HL-60/S4 treated with retinoic acid at 250 ng/mL for 4 days and 3 days (cell line): ENCODE measurements around the gene ZNF92.
"Not testable (repeated sequence)": the region's sequence is repeated elsewhere in the genome, so short reads cannot be mapped to it uniquely, and the experiment has no call there.

Experiments
- in situ Hi-C: fragments of 300-500 bp; cut with MboI; formaldehyde crosslinking; loops from 2 replicates; pipeline ENCODE4 v1.7.0; 2022; ENCODE audit warnings: low sequenced_read_pairs

Gene ZNF92

DNA sequence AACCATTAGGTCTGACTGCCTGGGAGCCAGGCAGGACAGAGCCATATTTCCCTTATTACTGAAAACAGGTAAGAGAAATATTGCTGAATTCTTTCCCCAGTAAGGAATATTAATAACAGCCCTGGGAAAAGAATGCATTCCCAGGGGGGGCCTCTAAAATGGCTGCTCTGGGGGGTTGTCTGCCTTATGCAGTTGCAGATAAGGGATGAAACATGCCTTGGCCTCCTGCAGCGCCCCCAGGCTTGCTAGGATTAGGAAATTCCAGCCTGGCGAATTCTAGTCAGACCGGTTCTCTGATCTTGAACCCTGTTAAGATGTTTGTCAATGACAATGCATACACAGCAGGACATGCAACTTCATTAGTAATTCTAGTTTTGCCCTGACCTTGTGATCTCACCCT is 49.6 kb downstream of the ZNF92 start:
- in situ Hi-C loops: not testable (repeated sequence)

DNA sequence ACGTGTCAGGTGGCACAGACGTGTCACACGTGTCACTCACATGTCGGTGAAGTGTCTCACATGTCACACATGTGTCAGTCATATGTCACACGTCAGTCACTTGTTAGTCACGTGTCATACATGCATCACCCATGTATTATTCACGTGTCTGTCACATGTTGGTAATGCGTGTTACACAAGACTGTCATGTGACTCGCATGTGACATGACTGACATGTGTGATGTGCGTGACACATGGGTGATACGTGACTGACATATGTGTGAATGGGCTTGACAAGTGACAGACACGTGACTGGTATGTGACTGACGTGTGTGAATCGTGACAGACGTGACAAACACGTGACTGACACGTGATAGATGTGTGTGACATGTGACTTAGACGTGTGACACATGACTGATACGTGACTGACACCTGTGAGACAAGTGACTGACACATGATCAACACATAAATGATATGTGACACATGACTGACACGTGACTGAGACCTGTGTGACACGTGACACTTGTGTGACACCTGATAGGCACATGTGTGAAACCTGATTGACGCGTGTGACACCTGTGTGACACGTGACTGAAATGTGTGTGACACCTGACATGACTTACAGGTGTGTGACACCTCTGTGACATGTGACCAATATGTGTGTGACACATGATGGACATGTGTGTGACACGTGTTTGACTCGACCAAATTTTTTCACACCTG is 56.1 kb downstream of the ZNF92 start:
- in situ Hi-C loops: no loop called here

- in situ Hi-C loops: no loop called here
Measured at GRCh38 chr7:65430344-65431186, 56.9 kb downstream of the ZNF92 start.

DNA sequence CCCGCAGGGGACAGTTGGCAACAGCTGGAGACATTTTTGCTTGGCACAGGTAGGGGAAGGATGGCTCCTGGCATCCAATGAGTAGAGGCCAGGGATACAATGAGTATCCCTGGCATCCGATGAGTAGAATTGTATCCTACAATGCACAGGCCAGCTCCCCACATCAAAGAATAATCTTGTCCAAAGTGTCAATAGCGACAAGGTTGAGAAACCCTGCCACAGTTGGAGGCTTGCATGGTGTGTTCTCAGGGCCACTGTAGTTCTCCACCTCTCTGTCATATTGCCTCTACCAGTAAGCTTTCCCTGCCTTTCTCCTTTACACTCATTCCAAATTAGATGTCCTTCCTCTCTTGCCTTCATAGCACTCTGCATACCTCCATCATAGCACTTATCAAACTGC is 60.7 kb downstream of the ZNF92 start:
- in situ Hi-C loops: no loop called here

- in situ Hi-C loops: no loop called here
Measured at GRCh38 chr7:65436163-65436562, 62.5 kb downstream of the ZNF92 start.

DNA sequence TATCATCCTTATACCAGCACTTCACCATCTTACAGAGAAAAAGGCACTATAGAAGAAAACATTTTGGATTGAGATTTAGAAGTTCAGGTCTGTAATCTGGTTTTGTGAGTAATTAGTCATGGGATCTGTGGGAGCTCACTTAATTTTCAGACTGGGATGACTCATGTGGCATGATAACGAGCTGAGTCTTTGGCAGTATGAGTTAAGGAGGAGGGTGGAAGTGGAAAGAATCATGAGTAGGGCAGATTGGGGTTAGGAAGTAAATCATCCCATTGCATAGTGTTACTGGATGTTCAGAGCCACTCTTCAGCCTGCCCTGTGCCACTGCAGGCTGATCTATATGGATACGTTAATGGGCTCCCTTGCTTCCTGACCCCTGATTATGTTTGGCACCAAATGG is 64.9 kb downstream of the ZNF92 start:
- in situ Hi-C loops: no loop called here

DNA sequence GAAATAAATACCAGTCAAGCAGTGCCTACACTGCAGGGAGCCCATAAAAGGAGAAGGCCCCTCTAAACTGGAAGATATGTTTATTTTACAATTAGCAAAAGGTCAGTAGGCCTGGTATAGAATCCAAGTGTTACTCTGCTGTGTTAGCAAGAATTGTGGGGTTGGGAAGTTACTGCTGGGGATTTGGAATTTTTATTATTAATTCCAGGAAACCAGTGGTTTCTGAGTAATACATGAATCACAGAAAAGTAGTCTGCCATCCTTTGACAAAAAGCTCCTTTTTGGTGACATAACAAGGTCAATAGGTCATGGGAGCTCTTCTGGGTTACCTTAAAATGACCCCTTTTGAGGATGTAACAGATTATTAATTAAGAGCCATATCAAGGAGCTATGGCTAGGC is 67.4 kb downstream of the ZNF92 start:
- in situ Hi-C loops: no loop called here

DNA sequence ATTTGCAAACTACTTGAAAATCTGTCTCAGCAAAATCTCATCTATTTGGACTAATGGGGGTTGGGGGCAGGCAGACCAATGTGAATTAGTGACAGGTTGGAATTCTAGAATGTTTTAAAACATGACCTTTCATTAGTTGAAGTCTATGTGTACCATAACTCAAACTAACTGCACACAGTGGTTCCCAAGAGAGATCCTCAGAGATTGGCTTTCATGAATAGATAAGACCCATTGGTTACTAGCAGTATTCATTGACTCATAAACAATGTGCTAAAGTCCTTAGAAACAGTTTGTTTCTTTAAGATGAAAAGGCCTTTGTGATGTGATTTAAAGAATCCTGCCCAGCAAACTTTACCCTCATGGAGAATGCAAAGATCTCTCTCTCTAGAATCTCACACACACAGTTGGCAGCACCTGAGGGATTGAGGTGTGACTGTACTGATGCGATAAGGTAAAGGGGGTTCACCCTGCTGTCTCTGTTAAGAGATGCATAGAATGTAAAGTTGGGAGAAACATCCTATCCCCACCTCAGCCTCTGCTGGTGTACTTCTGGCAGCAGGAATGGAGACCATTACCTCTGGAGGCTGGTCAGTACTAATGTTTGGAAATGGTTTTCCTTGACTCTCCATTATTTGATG is 70.7 kb downstream of the ZNF92 start:
- in situ Hi-C loops: no loop called here

DNA sequence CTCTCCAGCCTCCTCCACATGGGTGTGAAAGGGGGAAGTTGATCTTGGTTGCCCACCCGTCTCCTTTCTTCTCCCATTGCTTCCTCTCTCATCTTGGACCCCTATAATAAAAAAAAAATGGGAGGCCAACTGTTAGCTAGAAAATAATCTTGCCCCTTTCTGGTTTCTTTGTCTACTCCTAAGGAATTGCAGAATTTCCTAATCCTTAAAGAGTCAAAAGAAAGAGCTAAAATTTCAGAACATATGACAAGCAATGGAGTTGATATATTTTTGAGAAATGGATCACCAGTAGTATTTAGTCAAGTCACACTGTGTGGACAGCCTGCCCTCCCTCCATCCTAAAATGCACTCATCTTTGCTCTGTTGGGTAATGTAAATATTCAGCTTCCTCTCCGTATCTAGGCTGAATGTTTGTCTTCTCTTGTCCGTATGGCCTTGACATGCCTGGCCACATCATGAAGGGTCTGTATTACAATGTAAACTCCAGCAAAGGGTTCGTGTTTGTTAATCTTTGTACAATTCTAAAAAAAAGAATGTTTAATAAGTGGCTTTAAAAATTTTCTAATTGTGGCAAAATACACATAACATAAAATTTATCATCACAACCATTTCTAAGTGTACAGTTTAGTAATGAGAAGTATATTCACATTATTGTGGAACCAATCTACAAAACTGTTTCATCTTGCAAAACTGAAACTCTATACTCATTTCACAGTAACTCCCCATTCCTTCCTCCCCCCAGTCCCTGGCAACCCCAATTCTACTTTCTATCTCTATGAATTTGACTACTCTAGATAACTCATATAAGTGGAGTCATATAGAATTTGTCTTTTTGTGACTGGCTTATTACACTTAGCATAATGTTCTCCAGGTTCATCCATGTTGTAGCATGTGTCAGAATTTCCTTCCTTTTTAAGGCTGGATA is 71.5 kb downstream of the ZNF92 start:
- in situ Hi-C loops: no loop called here

GRCh38 chr7:65447041-65447440 is 73.4 kb downstream of the ZNF92 start:
- in situ Hi-C loops: not testable (repeated sequence)

DNA sequence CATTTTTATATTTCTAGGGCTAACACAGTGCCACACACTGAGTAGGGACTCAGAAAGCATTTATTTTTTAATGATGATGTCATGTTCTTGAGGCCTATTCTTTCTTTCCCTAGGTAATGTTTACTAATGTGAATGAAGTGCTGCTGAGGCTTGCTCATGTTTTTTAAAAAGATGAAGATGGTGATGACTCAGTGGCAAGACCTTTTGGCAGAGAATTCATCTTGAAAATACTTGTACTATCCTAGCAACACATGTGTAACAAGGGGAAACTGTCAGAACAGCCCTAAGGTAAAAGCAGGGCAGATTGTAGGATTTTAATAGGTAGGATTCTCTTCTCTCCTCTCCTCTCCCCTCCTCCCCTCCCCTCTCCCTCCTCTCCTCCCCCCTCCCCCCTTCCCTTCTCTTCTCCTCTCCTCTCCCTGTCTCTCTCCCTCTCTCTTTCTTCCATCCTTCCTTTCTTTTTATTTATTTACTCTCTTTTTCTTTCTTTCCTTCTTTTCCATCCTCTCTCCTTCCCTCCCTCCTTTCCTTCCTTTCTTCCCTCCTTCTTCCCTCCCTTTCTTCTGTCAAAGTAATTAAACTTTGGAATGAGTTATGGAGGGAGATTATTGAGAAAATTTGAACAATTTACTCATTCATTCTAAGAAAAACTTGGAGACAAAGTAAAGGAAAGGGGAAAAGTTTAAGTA is 75.3 kb downstream of the ZNF92 start:
- in situ Hi-C loops: no loop called here

DNA sequence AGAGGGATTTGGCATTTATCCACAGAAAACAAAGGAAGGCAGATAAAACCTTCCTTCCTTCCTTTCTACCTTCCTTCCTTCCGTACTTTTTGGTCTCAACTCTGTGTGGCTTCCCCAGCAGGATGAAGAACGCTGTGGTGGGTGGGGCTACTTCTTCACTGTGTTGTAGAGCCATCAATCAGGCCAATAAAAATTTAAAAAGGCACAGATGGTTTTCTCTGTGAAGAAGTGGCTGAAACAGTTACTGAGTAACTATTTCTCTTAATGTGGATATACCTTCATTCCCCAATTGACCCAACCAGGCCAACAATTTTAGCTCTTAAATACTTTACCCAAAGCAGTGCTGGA is 75.8 kb downstream of the ZNF92 start:
- in situ Hi-C loops: no loop called here
